Testis (tissue), 3 donors: ENCODE data around the gene CLEC16A. TPM values are rescaled to one million over a fixed set of nuclear protein-coding genes. Genes with fewer than 3 reads are reported as not detected.

Source experiments
- DNase-seq: peaks from one replicate; pipeline ENCODE4 v3.0.0-alpha.2; 2019
- H3K27ac ChIP-seq, 2 donors: fragments of 200-600 bp; sonication (generic); one replicate each; pipeline ENCODE4 v1.5.1; 2019
- H3K27me3 ChIP-seq: fragments of 200-600 bp; sonication (generic); one replicate; pipeline ENCODE4 v1.5.1; 2019
- H3K36me3 ChIP-seq: fragments of 200-600 bp; sonication (generic); one replicate; pipeline ENCODE4 v1.5.1; 2017; ENCODE audit warnings: low read depth; ENCODE audit errors: missing control alignments
- H3K4me1 ChIP-seq: fragments of 200-600 bp; sonication (generic); one replicate; pipeline ENCODE4 v1.5.1; 2019
- H3K4me3 ChIP-seq, 2 donors: fragments of 200-600 bp; sonication (generic); one replicate each; pipeline ENCODE4 v1.5.1; 2017 to 2019
- H3K9me3 ChIP-seq: fragments of 200-600 bp; sonication (generic); one replicate; pipeline ENCODE4 v1.5.1; 2017
- POLR2A ChIP-seq: fragments of 450-650 bp; IDR thresholded peaks from one replicate; pipeline ENCODE4 v1.6.1; 2017; ENCODE audit warnings: antibody characterized with exemption, mild to moderate bottlenecking, moderate library complexity
- WGBS, 2 donors: methylation state at CpG; one replicate each; pipeline ENCODE4 v1.1.5; 2018; 5-methylcytosine and 5-hydroxymethylcytosine counted together
- intact Hi-C: fragments of 100-400 bp; cut with DNase I; formaldehyde crosslinking; loops from one replicate; pipeline ENCODE4 v1.15.1; 2023; ENCODE audit warnings: low total_unique reads
- polyA plus RNA-seq: library from polyadenylated mRNA; stranded (reverse); fragments of 350-450 nt; fragmentation: Illumina TruSeq; extraction: RNeasy Lipid Tissue Mini Kit (QIAGEN cat#74804); gene quantifications from one replicate; pipeline ENCODE4 v1.2.3, GENCODE V29; 2014; ENCODE audit warnings: low read depth, low replicate concordance; ENCODE audit not compliant: insufficient read depth
- total RNA-seq, 2 donors: library from RNA; depleted of rRNA; stranded (reverse); fragments of >200 nt; gene quantifications; one replicate each; pipeline ENCODE4 v1.2.3, GENCODE V29; 2016
- TF ChIP-seq, protein P1 (sequence below), 3 experiments: fragments of 450-650 bp in 2 of 3; fragments of 200-600 bp in 1 of 3; sonication (generic) in 1 of 3; IDR thresholded peaks; one replicate each; pipeline ENCODE4 v1.5.1; 2016 to 2019; ENCODE audit warnings: antibody characterized with exemption in 3 of 3, mild to moderate bottlenecking in 2 of 3, moderate library complexity in 1 of 3

CLEC16A gene
- total and polyA plus RNA-seq, 3 donors from 2014 or later: 93.9 to 126 (median 122) TPM

DNA sequence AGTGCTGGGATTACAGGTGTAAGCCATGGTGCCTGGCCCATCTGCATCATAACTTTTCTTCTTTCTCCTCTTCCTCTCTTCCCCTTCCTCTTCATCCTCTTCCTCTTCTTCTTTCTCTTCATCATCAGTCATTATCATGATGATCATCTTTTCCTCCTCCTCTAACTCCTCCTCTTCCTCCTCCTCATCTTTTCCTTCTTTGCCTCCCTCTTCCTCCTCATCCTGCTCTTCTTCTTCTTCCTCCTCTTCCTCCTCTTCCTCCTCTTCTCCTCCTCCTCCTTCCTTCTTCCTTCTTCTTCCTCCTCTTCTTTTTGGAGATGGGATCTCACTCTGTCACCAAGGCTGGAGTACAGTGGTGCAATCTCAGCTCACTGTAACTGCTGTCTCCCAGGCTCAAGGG lies 249.1 kb downstream of the CLEC16A start:
- no peak for TF ChIP-seq POLR2A
- TF ChIP-seq, protein P1, sequence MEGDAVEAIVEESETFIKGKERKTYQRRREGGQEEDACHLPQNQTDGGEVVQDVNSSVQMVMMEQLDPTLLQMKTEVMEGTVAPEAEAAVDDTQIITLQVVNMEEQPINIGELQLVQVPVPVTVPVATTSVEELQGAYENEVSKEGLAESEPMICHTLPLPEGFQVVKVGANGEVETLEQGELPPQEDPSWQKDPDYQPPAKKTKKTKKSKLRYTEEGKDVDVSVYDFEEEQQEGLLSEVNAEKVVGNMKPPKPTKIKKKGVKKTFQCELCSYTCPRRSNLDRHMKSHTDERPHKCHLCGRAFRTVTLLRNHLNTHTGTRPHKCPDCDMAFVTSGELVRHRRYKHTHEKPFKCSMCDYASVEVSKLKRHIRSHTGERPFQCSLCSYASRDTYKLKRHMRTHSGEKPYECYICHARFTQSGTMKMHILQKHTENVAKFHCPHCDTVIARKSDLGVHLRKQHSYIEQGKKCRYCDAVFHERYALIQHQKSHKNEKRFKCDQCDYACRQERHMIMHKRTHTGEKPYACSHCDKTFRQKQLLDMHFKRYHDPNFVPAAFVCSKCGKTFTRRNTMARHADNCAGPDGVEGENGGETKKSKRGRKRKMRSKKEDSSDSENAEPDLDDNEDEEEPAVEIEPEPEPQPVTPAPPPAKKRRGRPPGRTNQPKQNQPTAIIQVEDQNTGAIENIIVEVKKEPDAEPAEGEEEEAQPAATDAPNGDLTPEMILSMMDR (IDR thresholded peaks at IDR 0.05): no peak
- no peak for DNase-seq
- H3K27ac ChIP-seq: no peak overlapping the region
- no peak overlapping the region for H3K4me3 ChIP-seq
- no peaks in the 10 kb centered on the region for H3K27me3 ChIP-seq
- no peaks in the 10 kb centered on the region for H3K9me3 ChIP-seq
- intact Hi-C loops: no loop called here
- H3K4me1 ChIP-seq: no peaks in the 10 kb centered on the region
- H3K36me3 ChIP-seq: no peaks in the 10 kb centered on the region

DNA sequence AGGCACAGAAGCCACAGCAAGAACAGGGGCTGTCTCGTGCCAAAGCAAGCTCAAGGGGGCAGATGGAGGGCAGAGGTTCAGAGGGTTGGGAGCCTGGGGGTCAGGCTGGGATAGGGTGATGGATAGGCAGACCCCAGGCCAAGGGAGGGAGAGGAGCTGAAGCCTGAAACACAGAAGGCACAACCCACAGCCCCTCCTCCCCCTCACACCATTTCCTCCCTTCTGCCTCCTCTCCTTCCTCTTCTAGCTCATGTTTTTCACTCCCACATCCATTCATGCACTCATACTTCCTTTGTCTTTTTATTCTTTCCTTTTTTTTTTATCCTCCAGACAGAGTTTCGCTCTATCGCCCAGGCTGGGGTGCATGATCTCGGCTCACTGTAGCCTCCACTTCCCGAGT lies 250.5 kb downstream of the CLEC16A start:
- intact Hi-C loops: no loop called here
- Histone ChIP-seq H3K27me3 (no peaks in the 10 kb centered on the region), H3K4me1 (no peaks in the 10 kb centered on the region), H3K4me3 (no peak overlapping the region), H3K36me3 (no peaks in the 10 kb centered on the region), H3K9me3 (no peaks in the 10 kb centered on the region), H3K27ac (no peak overlapping the region)
- no peak for DNase-seq
- TF ChIP-seq, protein P1 (IDR thresholded peaks at IDR 0.05): no peak
- TF ChIP-seq POLR2A: no peak
- 83 to 96% methylated on average over 5 of the region's 5 CpGs for WGBS, 2 donors

DNA sequence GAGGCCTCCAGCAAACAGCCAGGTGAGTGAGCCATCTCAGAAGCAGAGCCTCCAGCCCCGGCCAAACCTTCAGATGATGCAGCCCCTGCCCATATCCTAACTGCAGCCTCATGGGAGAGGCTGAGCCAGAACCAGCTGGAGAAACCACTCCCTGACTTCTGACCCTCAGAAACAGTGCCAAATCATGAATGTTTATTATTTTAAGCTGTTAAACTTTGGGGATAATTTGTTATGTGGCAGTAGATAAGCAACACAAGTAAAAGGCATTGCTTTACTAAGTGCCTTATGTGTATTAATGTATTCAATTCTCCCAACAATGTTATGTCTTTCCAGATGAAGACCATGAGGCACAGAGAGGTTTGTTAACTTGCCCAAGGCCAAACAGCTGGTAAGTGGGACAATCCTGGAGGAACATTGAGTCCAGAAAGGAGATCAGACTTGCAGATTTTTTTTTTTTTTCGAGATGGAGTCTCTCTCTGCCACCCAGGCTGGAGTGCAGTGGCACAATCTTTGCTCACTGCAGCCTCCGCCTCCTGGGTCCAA lies 252.0 kb downstream of the CLEC16A start:
- Histone ChIP-seq H3K9me3 (no peaks in the 10 kb centered on the region), H3K4me1 (no peaks in the 10 kb centered on the region)
- 82 to 87% methylated on average over 3 of the region's 3 CpGs for WGBS, 2 donors

DNA sequence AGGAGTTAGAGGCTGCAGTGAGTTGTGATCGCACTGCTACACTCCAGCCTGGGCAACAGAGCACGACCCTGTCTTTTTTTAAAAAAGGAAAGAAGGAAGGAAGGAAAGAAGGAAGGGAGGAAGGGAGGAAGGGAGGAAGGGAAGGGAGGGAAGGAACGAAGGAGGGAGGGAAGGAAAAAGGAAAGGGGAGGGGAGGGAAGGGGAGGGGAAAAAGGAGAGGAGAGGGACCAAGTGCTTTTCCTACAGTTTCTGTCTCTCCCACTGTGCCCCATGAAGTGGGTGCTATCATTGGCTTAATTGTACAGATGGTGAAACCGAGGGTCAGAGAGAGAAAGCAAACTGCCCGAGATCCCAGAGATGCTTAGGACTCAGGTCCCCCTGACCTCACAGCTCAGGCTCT lies 254.0 kb downstream of the CLEC16A start:
- no peaks in the 10 kb centered on the region for H3K27me3 ChIP-seq
- H3K36me3 ChIP-seq: no peaks in the 10 kb centered on the region
- intact Hi-C loops: no loop called here
- no peaks in the 10 kb centered on the region for H3K9me3 ChIP-seq
- no peak overlapping the region for H3K4me3 ChIP-seq
- H3K4me1 ChIP-seq: no peaks in the 10 kb centered on the region
- H3K27ac ChIP-seq: no peak overlapping the region
- TF ChIP-seq, protein P1 (IDR thresholded peaks at IDR 0.05): no peak
- no peak for TF ChIP-seq POLR2A
- no peak for DNase-seq
- 75 to 81% methylated on average over 5 of the region's 5 CpGs for WGBS, 2 donors

More for the DNA sequence above, 252.0 kb downstream of the CLEC16A start:
- no peak for DNase-seq
- Histone ChIP-seq H3K27me3 (no peaks in the 10 kb centered on the region), H3K27ac (no peak overlapping the region), H3K36me3 (no peaks in the 10 kb centered on the region), H3K4me3 (no peak overlapping the region)
- no peak for TF ChIP-seq POLR2A
- TF ChIP-seq, protein P1 (IDR thresholded peaks at IDR 0.05): no peak
- intact Hi-C loops: no loop called here

DNA sequence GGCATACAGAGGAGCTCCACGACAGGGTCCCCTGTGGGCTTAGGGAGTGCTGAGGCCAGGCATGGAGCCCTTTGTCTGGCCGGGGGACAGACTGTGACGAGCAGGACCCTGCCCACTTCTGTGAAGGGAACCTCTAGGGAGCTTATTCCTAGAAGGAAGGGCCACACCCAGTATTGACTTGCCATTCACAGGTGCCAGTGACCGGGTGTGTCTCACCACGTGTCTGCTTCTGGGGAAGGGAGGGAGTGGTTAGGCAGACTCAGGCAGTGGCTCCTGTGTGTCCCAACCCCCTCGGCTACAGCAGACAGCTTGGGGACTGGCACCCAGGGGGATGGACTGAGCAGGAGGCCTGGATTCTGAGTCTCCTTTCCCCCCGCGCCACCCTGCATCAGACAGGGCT lies 254.5 kb downstream of the CLEC16A start:
- H3K4me3 ChIP-seq: no peak overlapping the region
- intact Hi-C loops: no loop called here
- no peaks in the 10 kb centered on the region for H3K4me1 ChIP-seq
- H3K27ac ChIP-seq: no peak overlapping the region
- WGBS, 2 donors: 69 to 80% methylated on average over 2 to 8 of the region's 8 CpGs
- H3K27me3 ChIP-seq: no peaks in the 10 kb centered on the region
- H3K36me3 ChIP-seq: no peaks in the 10 kb centered on the region
- no peaks in the 10 kb centered on the region for H3K9me3 ChIP-seq
- no peak for DNase-seq
- TF ChIP-seq, protein P1 (IDR thresholded peaks at IDR 0.05): no peak
- TF ChIP-seq POLR2A: no peak
